Brain microvascular endothelial cell (primary cell): ENCODE data around the gene RANBP17.
"Not testable (repeated sequence)": the region's sequence is repeated elsewhere in the genome, so short reads cannot be mapped to it uniquely, and the experiment has no call there.

Experiments
- DNase-seq: peaks from one replicate; pipeline ENCODE4 v3.0.0-alpha.2; 2020
- H3K27ac ChIP-seq: fragments of 250-450 bp; sonication (Bioruptor Pico); 2 replicates; pipeline ENCODE4 v1.5.1; 2020; ENCODE audit warnings: mild to moderate bottlenecking, moderate library complexity
- H3K27me3 ChIP-seq: fragments of 250-450 bp; sonication (Bioruptor Pico); replicated peaks from 2 replicates; pipeline ENCODE4 v1.5.1; 2020; ENCODE audit warnings: mild to moderate bottlenecking
- H3K36me3 ChIP-seq: fragments of 250-450 bp; sonication (Bioruptor Pico); replicated peaks from 2 replicates; pipeline ENCODE4 v1.5.1; 2020; ENCODE audit warnings: mild to moderate bottlenecking
- H3K4me3 ChIP-seq: 2 replicates; pipeline ENCODE4 v1.5.1; 2011; ENCODE audit warnings: low read depth, mild to moderate bottlenecking, control low read depth, low read length, moderate library complexity
- in situ Hi-C: cut with HindIII; loops from 2 replicates; pipeline ENCODE4 v1.10.0; 2017; ENCODE audit warnings: low sequenced_read_pairs, low pct_ligation_motif_present
- TF ChIP-seq, protein P1 (sequence below): IDR thresholded peaks from 2 replicates; pipeline ENCODE4 v1.5.1; 2011; ENCODE audit warnings: low read depth, mild to moderate bottlenecking, moderate library complexity, low read length, control low read depth, inconsistent platforms; ENCODE audit errors: missing control alignments

The RANBP17 gene

DNA sequence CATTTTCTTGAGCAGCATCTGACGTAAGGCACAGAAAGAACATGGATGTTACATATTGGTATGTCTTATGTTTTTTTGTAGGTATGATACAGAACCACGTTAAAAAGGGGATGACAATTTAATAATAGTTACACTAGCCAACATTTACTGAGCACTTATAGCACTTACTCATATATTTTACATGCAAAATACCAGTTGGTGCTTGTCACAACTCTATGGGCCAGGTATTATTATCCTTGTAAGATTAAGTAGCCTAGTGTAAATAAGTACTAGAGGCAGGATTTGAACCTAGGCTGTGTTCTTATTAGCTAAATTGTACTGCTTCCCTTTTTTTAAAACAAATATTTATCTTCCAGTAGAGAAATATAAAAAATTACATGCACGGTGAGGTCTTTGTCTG, 83.5 kb downstream of the RANBP17 start:
- DNase-seq: no peak
- in situ Hi-C loops: no loop called here
- no peaks in the 10 kb centered on the region for H3K27me3 ChIP-seq
- H3K27ac ChIP-seq: no peak overlapping the region
- no peaks in the 10 kb centered on the region for H3K36me3 ChIP-seq
- no peak overlapping the region for H3K4me3 ChIP-seq
- TF ChIP-seq, protein P1, sequence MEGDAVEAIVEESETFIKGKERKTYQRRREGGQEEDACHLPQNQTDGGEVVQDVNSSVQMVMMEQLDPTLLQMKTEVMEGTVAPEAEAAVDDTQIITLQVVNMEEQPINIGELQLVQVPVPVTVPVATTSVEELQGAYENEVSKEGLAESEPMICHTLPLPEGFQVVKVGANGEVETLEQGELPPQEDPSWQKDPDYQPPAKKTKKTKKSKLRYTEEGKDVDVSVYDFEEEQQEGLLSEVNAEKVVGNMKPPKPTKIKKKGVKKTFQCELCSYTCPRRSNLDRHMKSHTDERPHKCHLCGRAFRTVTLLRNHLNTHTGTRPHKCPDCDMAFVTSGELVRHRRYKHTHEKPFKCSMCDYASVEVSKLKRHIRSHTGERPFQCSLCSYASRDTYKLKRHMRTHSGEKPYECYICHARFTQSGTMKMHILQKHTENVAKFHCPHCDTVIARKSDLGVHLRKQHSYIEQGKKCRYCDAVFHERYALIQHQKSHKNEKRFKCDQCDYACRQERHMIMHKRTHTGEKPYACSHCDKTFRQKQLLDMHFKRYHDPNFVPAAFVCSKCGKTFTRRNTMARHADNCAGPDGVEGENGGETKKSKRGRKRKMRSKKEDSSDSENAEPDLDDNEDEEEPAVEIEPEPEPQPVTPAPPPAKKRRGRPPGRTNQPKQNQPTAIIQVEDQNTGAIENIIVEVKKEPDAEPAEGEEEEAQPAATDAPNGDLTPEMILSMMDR: no peak

DNA sequence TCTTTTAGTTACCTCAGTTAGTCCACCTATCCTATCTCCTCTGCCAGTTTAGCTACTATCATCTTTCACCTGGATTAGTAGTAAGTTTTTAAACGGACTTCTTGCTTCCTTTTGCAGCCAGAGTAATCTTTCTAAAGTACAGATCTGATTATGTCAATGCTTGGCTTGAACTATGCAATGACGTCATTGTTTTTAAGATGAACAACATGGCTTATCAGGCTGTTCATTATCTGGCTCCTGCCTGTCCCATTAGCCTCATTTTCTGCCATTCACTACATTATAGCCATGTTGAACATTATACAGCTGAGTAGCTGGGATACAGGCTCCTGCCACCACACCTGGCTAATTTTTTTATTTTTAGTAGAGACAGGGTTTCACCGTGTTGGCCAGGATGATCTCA, 98.7 kb downstream of the RANBP17 start:
- peak; percentile 18 for DNase-seq
- in situ Hi-C loops: no loop called here
- H3K27ac ChIP-seq: no peak overlapping the region
- no peaks in the 10 kb centered on the region for H3K36me3 ChIP-seq
- TF ChIP-seq, protein P1: no peak
- no peaks in the 10 kb centered on the region for H3K27me3 ChIP-seq
- no peak overlapping the region for H3K4me3 ChIP-seq

DNA sequence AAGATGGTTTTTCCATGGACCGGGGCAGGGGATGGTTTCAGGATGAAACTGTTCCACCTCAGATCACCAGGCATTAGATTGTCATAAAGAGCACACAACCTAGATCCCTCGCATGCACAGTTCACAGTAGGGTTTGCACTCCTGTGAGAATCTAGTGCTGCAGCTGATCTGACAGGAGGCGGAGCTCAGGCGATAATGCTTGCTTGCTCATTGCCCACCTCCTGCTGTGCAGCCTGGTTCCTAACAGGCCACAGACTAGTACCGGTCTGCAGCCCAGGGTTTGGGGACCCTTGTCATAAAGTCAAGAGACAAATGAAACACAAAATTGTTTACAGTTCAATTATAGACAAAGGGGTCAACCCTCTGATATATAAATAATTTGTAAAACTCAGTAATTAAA, 101.7 kb downstream of the RANBP17 start:
- no peaks in the 10 kb centered on the region for H3K27me3 ChIP-seq
- peak; percentile 52 for DNase-seq
- TF ChIP-seq, protein P1: no peak
- in situ Hi-C loops: no loop called here
- H3K27ac ChIP-seq: no peak overlapping the region
- no peaks in the 10 kb centered on the region for H3K36me3 ChIP-seq
- H3K4me3 ChIP-seq: no peak overlapping the region

DNA sequence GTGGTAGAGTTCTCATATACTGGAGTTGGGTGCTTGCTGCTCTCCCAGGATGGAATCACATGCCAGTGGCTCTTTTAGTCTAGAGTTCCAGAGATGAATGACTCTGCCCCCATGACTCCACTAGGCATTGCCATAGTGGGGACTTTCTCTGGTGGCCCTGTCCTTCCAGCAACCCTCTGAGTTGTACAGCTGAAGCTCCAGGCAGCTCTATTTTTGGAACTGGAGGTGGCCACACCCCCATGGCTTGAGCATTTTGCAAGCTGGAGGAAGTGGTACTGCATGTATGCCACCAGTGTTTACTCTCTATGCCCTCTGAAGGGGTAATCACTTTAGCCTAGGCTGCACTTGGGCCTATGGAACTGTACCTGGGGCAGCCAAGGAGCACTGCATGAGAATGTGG, 112.6 kb downstream of the RANBP17 start:
- no peak for DNase-seq
- TF ChIP-seq, protein P1: no peak
- Histone ChIP-seq H3K27me3 (no peaks in the 10 kb centered on the region), H3K36me3 (no peaks in the 10 kb centered on the region), H3K4me3 (no peak overlapping the region), H3K27ac (no peak overlapping the region)
- in situ Hi-C loops: no loop called here

DNA sequence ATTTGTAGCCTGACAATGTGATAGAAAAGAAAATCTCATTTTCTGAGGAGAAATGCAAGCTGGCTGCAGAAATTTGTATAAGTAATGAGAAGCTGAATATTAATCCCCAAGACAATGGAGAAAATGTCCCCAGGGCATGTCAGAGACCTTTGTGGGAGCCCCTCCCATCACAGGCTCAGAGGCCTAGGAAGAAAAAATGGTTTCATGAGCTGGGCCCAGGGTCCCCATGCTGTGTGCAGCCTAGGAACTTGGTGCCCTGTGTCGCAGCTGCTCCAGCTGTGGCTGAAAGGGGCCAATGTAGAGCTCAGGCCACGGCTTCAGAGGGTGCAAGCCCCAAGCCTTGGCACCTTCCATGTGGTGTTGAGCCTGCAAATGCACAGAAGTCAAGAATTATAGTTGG, 118.4 kb downstream of the RANBP17 start:
- DNase-seq, in situ Hi-C loops, H3K36me3 ChIP-seq, H3K4me3 ChIP-seq, H3K27ac ChIP-seq, H3K27me3 ChIP-seq: not testable (repeated sequence)

DNA sequence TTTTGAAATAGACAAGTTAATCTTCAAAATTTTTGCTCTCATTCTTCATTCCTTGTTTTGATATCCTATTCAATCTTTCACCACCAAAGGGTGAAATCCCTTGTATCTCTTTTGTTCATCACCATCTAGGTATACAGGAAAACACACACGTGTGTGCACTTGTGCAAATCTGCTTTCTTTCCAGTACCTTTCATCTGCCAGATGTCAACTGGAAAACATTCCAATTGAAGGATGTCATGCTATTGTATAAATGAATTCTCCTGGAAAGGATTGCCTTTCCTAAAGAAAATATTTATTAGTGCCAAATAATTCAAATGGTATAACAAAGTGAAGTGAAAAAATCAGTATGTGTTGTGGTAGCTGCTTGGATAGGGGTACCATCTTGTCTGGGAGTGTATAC, 123.7 kb downstream of the RANBP17 start:
- H3K36me3 ChIP-seq: no peaks in the 10 kb centered on the region
- H3K27me3 ChIP-seq: no peaks in the 10 kb centered on the region
- in situ Hi-C loops: no loop called here
- no peak overlapping the region for H3K4me3 ChIP-seq
- TF ChIP-seq, protein P1: no peak
- no peak overlapping the region for H3K27ac ChIP-seq
- DNase-seq: no peak
